Stimulated activated CD8-positive, alpha-beta memory T cell treated with anti-CD3 and anti-CD28 coated beads, Interleukin-7, amount 100 ng/mL, for 4 hours (primary cell): ENCODE results near the gene ALKBH6.
"Not testable (repeated sequence)": the region's sequence is repeated elsewhere in the genome, so short reads cannot be mapped to it uniquely, and the experiment has no call there.

Experiments
- DNase-seq, 2 donors: peaks; one replicate each; pipeline ENCODE4 v3.0.0-alpha.2; 2020; ENCODE audit warnings: low read depth in 2 of 2

ALKBH6 gene

DNA sequence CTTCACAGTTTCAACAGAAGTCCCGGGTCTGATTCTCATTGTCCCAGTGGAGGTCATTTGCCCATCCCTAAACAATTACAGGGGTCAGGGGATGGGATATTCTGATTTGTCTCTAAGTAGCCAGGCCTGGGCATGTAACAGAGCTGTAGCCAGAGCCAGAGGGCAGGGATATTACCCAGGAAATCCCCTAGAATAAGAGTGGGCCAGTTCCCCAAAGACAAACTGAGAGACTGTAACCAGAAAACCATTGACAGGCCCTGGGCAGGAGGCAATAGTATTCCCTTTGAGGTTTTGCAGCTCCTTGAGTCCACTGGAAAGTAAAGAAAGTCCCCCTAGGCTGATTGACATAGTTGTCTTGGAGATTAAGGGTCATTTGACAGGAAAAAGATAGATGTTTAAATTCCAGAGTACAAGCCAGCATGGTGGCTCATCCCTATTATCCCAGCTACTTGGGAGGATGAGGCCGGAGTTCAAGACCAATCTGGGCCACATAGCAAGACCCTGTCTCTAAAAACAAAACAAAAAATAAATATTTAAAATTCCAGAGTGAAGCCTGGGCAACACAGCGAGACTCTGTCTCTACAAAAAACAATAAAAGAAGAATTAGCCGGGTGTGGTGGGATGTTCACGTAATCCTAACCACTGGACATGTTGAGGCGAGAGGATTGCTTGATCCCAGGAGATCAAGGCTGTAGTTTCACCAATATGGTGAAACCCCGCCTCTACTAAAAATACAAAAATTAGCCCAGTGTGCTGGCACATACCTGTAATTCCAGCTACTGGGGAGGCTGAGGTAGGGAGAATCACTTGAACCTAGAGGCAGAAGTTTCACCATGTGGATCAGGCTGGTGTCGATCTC, 20.9 kb downstream of the ALKBH6 start:
- DNase-seq: no peak

- no peak for DNase-seq
Observed at GRCh38 chr19:35991731-35992450, 22.1 kb downstream of the ALKBH6 start.

DNA sequence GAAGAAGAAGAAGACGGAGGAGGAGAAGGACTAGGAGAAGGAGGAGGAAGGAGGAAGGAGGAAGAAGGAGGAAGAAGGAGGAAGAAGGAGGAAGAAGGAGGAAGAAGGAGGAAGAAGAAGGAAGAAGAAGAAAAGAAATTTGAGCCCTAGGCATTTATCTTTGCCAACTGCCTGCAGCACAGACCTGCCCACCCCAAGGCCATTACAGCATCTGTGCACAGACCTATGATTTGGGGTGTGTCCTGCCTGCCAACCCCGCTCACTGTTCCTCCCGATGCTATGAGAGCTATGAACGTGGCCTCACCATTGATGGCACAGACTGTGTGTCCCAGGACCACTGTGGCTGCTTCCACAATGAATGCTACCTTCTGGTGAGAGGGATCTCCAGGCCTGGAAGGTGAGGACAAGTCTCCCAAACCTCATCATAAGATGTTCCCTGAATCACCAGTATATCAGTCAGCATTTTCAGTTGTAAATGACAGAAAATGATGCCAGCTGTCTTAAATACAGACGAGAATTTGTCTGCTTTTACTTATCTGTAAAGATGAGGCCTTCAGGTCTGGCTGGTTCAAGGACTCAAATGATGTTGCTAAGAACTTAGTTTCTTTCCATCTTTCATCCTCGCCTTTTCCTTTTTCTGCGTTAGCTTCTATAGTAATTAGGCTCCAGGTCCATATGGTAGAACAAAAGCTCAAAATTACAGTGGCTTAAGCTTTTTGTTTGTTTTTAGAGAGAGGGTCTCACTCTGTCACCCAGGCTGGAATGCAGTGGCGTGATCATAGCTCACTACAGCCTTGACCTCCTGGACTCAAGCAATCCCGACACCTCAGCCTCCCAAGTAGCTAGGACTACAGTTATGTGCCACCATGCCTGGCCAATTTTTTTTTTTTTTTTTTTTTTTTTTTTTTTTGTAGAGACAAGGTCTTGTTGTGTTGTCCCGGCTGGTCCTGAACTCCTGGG, 23.0 kb downstream of the ALKBH6 start:
- no peak for DNase-seq

GRCh38 chr19:35990156-35990555, 23.9 kb downstream of the ALKBH6 start:
- no peak for DNase-seq

GRCh38 chr19:35988824-35989223, 25.2 kb downstream of the ALKBH6 start:
- DNase-seq: no peak

DNA sequence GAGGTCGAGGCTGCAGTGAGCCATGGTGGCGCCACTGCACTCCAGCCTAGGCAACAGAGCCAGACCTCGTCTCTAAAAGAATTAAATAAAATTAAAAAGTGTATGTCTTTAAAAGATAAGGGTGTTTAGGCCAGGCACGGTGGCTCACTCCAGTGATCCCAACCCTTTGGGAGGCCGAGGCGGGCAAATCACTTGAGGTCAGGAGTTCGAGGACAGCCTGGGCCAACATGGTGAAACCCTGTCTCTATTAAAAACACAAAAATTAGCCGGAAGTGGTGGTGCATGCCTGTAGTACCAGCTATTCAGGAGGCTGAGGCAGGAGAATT, 26.5 kb downstream of the ALKBH6 start:
- no peak for DNase-seq

DNA sequence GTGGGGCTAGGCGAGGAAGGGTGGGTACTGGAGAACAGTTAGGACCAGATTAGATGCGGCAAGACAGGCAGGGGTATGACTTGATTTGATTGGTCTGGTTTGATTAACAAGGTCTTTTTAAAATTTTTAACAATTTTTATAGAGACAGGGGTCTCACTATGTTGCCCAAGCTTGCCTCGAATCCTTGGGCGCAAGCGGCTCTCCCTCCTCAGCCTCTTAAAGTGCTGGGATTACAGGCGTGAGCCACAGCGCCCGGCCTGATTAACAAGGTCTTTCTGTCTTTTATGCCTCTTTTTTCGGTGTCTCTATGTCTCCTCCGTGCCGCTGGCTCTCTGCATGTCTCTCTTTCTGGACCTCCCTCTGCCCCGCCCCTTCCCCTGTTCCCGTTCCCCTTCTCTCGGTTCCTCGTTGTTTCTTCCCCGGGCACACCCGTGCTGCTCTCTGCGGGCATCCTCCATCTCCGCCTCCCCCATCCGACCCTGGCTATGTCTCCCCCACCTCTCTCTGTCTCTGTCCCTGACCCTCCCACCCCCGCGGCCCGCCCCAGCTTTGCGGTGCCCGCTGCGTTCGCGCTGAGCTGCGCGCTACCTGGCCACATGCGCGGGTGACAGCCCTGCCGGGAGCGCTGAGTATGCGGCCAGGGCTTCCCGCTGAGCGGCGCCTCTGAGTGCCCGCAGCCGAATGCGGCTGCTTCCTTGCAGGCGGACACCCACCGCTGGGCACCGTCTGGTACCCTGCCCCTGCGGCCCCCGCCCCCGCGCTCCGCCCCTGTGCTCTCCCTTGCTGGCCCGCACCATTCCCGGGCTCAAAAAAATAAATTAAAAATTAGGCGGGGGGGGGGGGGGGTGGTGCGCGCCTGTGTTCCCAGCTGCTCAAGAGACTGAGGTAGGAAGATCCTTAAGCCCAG, 27.1 kb downstream of the ALKBH6 start:
- DNase-seq: no peak

DNA sequence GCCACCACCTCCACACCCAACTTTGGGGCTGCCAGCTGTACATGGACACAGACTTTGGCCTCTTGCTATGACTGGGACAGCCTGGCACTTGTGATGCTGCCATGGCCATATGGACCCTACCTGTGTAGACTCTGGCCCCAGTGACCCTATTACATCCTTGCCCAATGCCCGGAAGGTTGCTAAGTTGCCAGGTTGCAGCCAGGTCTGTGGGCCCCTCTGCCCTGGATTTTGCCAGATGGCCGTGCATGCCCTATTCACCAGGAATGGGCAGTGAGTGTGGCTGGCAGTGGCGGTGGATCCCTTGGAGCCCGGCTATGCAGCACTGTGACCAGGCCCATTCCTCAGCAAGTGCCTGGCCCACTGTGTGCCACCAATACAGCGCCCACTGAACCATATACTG, 27.9 kb downstream of the ALKBH6 start:
- no peak for DNase-seq

GRCh38 chr19:35983177-35983576, 30.8 kb downstream of the ALKBH6 start:
- DNase-seq: no peak

DNA sequence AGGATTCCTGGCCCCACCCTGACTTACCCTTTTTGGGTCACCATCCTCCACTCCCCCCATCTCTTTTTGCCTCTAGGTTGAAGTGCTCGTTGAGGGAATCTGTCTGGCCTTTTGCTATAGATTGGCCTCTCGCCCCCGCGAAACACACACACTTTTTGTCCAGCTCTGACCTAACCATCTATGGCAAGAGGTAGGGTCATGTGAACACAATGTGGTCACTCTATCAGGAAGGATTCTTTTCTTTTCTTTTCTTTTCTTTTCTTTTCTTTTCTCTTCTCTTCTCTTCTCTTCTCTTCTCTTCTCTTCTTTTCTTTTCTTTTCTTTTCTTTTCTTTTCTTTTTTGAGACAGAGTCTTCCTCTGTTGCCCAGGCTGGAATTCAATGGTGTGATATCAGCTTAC, 33.0 kb downstream of the ALKBH6 start:
- DNase-seq: not testable (repeated sequence)

- DNase-seq: no peak
Observed at GRCh38 chr19:35978832-35979365, 35.1 kb downstream of the ALKBH6 start.

GRCh38 chr19:35978271-35978670, 35.7 kb downstream of the ALKBH6 start:
- DNase-seq: no peak

DNA sequence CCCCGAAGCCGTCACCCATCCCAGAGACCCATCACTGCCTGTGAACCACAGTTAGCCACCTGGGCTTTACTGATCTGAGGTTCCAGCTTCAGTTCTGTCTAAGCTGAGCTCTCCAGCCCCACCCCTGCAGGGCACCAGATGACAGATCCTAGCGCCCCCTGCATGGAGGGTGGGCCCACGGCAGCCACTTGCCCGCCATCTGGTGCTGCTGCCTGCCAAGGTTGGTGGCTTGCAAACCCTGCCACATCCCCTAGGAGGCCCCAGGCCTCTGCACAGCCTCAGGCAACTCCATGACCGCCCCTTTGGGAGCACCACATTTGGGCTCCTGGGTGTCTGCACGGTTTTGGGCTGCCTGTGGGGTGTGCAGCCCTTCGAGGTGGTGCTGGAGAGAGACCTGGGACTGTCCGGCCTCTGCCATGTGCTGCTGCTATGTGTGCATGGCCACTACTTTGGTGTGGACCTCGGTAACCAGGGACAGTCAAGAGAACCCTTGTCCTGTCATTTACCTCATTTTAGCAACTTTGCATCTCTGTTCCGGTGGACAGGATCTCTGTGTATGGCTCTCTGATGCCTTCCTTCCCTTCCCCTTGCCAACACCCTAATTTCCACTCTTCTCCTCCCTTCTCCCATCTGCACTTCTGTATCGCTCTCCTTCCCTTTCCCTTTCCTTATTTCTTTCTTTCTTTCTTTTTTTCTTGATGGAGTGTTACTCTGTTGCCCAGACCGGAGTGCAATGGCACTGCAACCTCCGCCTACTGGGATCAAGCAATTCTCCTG, 36.4 kb downstream of the ALKBH6 start:
- DNase-seq: no peak

- DNase-seq: no peak
Observed at GRCh38 chr19:35975608-35976214, 38.3 kb downstream of the ALKBH6 start.

DNA sequence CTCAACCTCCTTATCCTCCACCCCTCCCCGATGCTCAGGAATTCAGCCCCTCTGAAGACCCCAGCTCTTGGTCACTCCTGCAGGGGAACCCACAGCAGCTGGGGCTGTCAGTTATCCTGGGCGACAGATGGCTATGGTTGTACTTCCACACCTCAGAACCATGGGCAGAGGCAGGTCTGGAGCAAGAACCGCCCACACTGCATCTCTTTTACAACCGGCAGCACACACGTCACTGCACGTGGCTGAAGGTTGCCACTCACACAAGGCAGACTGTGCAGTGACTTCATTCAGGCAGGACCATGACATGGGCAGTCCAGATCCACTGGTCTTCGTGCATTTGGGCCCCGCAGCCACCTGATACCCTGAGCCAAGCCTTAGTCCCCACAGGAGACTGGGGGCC, 40.5 kb downstream of the ALKBH6 start:
- no peak for DNase-seq

GRCh38 chr19:35966771-35967170, 47.2 kb downstream of the ALKBH6 start:
- no peak for DNase-seq

DNA sequence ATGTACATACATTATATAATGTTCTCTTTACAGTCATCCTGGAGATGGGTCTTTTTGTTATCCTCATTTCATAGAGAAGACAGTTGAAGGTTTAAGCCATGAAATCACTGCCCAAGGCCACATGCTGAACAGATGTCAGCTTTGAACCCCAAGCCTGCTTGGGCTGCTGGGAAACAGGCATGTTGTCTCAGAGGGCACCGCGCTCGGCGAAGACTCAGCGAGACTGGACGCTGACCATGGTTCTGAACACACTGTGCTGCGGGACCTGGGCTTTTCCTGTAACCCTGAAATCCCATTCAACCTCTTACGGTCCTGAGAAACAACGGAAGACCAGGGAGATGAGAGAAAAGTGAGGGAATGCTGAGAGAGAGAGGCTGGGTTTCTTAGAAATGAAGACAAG, 50.5 kb downstream of the ALKBH6 start:
- DNase-seq: no peak

GRCh38 chr19:35960432-35960972, 53.5 kb downstream of the ALKBH6 start:
- DNase-seq: no peak

DNA sequence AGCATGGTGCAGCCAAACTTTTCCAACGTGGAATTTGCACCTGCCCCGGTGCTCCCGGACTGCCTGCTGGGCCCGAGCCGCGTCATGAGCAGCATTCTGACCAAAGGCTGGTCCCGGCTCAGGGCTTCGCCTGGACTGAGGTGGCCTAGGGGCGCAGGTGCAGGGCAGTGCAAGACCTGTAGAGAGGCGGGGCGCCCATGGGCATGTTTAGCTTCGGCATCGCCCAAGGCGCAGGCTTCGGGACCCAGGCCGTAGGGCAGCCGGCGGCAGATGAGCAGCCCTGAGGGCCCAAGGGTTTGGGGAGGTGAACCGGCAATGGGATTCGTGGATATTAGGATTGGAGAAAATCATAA, 54.1 kb downstream of the ALKBH6 start:
- DNase-seq: no peak
